Measurements from ENCODE around the gene U2AF1L4. TPM values are rescaled to one million over a fixed set of nuclear protein-coding genes. Genes with fewer than 3 reads are reported as not detected.
A peak's percentile ranks its signal among the peaks of the same experiment; 100 is the strongest.

Gene U2AF1L4
- polyA plus RNA-seq, 3 donors = 6.2 to 140 (median 8.7) TPM

DNA sequence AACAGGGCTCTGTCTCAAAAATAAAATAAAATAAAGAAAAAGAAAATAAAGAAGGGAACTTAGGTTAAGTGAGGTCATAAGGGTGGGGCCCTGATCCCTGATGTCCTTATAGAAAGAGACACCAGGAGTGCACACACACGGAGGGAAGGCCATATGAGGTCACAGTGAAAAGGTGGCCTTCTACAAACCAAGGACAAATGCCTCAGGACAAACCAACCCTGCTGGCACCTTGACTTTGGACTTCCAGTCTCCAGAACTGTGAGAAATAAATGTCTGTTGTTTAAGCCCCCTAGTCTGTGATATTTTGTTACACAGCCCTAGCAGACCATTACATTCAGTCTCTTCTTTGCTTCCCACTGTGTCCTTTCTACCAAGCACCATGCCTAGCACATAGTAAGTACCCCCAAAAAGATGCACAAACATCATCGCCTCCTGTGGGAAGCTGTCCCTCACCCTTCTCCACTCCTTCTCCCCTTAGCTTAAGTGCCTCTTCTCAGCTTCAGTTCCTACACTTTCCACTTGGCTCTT is 49.3 kb downstream of the U2AF1L4 start:
- Mint-ChIP-seq H3K36me3 (no peaks in the 10 kb centered on the region), H3K27me3 (ENCODE audit: low read depth in 3 of 3) (peaks cover 4 to 12% (median 9%) of the 10 kb centered on the region in 3 donors), H3K4me1 (no peaks in the 10 kb centered on the region), H3K4me3 (no peak overlapping the region), H3K27ac (no peak overlapping the region), H3K9me3 (no peaks in the 10 kb centered on the region)
- H2AFZ ChIP-seq (ENCODE audit: insufficient read depth, low read depth, low read length, poor library complexity, severe bottlenecking) = no peak overlapping the region
- no peaks in the 10 kb centered on the region for H3K9me3 ChIP-seq (replicated peaks in 1 of 2; ENCODE audit: control insufficient read depth in 1 of 2, insufficient read depth in 1 of 2, low read length in 2 of 2)
- no peaks in the 10 kb centered on the region for H3K4me1 ChIP-seq (ENCODE audit: control insufficient read depth in 1 of 2, insufficient read depth in 2 of 2, low read length in 2 of 2)
- TF ChIP-seq CTCF (IDR thresholded peaks at IDR 0.05) = no peak
- H3K27ac ChIP-seq (ENCODE audit: low read depth in 1 of 2, low read length in 2 of 2) = no peak overlapping the region
- WGBS (ENCODE audit: insufficient coverage) = 100% methylated on average over 1 of the region's 2 CpGs
- no peaks in the 10 kb centered on the region for H4K20me1 ChIP-seq (ENCODE audit: insufficient read depth, low read length)
- H3K4me3 ChIP-seq (replicated peaks in 1 of 3; ENCODE audit: low read depth in 2 of 3, low read length in 3 of 3) = no peak overlapping the region
- H3K79me2 ChIP-seq (ENCODE audit: insufficient read depth, low read length) = no peaks in the 10 kb centered on the region
- H3K27me3 ChIP-seq (ENCODE audit: control insufficient read depth in 2 of 2, insufficient read depth in 2 of 2, low read length in 2 of 2) = no peaks in the 10 kb centered on the region
- H3K4me2 ChIP-seq (replicated peaks; ENCODE audit: extremely low read depth, low read length, poor library complexity, severe bottlenecking) = no peak overlapping the region
- no peak for DNase-seq
- no peaks in the 10 kb centered on the region for H3K36me3 ChIP-seq (replicated peaks in 1 of 2; ENCODE audit: control insufficient read depth in 1 of 2, insufficient read depth in 2 of 2, low read length in 2 of 2)
- no peak overlapping the region for H3K9ac ChIP-seq (ENCODE audit: insufficient read depth, low read length, poor library complexity, severe bottlenecking)
- intact Hi-C loops (cut with micrococcal nuclease) = no loop called here

DNA sequence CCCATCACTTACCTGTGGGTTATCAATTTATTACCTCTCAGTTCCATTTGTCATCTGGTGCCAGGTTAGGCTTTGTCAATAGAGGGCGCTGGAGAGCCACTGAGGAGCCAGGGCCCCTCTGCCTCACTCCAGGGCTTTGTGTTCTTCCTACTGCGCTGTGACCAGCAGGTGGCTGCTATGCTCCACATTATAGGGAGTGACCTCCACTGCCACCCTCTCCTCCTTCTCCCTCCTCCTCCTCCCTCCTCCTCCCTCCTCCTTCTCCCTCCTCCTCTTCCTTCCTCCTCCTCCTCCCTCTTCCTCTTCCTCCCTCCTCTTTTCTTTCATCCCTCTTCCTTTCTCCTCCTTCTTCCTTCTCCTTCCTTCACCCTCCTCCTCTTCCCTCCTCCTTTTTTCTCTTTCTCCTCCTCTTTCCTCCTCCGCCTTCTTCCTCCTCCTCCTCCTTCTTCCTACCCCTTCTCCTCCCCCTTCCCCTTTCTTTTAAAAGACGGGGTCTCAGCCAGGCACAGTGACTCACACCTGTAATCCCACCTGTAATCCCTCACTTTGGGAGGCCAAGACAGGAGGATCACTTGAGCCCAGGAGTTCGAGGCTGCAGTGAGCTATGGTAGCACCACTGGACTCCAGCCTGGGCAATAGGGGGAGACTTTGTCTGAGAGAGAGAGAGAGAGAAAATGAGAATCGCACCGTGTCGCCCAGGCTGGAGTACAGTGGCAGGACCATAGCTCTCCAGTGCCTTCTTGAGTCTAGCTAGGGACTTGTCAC is 51.2 kb downstream of the U2AF1L4 start:
- no peaks in the 10 kb centered on the region for H3K27me3 ChIP-seq (ENCODE audit: control insufficient read depth in 2 of 2, insufficient read depth in 2 of 2, low read length in 2 of 2)
- no peak overlapping the region for H3K9ac ChIP-seq (ENCODE audit: insufficient read depth, low read length, poor library complexity, severe bottlenecking)
- no peak overlapping the region for H3K4me2 ChIP-seq (replicated peaks; ENCODE audit: extremely low read depth, low read length, poor library complexity, severe bottlenecking)
- 0% methylated on average over 2 of the region's 8 CpGs for WGBS (ENCODE audit: insufficient coverage)
- no peaks in the 10 kb centered on the region for H3K36me3 Mint-ChIP-seq
- H3K4me3 ChIP-seq (replicated peaks in 1 of 3; ENCODE audit: low read depth in 2 of 3, low read length in 3 of 3) = no peak overlapping the region
- H3K36me3 ChIP-seq (replicated peaks in 1 of 2; ENCODE audit: control insufficient read depth in 1 of 2, insufficient read depth in 2 of 2, low read length in 2 of 2) = no peaks in the 10 kb centered on the region
- no peaks in the 10 kb centered on the region for H4K20me1 ChIP-seq (ENCODE audit: insufficient read depth, low read length)
- H3K9me3 ChIP-seq (replicated peaks in 1 of 2; ENCODE audit: control insufficient read depth in 1 of 2, insufficient read depth in 1 of 2, low read length in 2 of 2) = no peaks in the 10 kb centered on the region
- H3K79me2 ChIP-seq (ENCODE audit: insufficient read depth, low read length) = no peaks in the 10 kb centered on the region
- peaks cover 2 to 10% (median 8%) of the 10 kb centered on the region in 3 donors for H3K27me3 Mint-ChIP-seq (ENCODE audit: low read depth in 3 of 3)
- peak; percentile 72 to 82 (median 78) for DNase-seq
- peaks cover 0 to 5% (median 2%) of the 10 kb centered on the region in 7 donors for H3K9me3 Mint-ChIP-seq
- intact Hi-C loops (cut with micrococcal nuclease) = loop anchor here (1.0 to 5.0 kb wide), 2 partner anchors 22 to 238 kb away; no protein-coding TSS in a partner anchor
- peak; percentile 95 for TF ChIP-seq CTCF (IDR thresholded peaks at IDR 0.05)
- H3K27ac ChIP-seq (ENCODE audit: low read depth in 1 of 2, low read length in 2 of 2) = no peak overlapping the region
- H3K27ac Mint-ChIP-seq = peak overlapping the region in 1 of 7 donors; percentile 40
- no peak overlapping the region for H2AFZ ChIP-seq (ENCODE audit: insufficient read depth, low read depth, low read length, poor library complexity, severe bottlenecking)
- H3K4me1 Mint-ChIP-seq = no peaks in the 10 kb centered on the region
- no peaks in the 10 kb centered on the region for H3K4me1 ChIP-seq (ENCODE audit: control insufficient read depth in 1 of 2, insufficient read depth in 2 of 2, low read length in 2 of 2)
- H3K4me3 Mint-ChIP-seq = no peak overlapping the region

All from CD14-positive monocyte (primary cell).